Activated naive CD4-positive, alpha-beta T cell treated with anti-CD3 and anti-CD28 coated beads, Interleukin-2, amount 10 ng/mL, durations not matched to agents 5 hours and 36 hours (primary cell): ENCODE measurements around the gene RBM22. TPM values are rescaled to one million over a fixed set of nuclear protein-coding genes. Genes with fewer than 3 reads are reported as not detected.

ENCODE experiments used
- total RNA-seq, 2 experiments: library from RNA; stranded (reverse); gene quantifications; one replicate each; pipeline ENCODE4 v1.2.3, GENCODE V29; 2021

Gene RBM22
- total RNA-seq: 10 to 100 TPM; 59.3 to 62.9 TPM

GRCh38 chr5:150700594-150701377 is at the start of gene RBM22:
TSS of gene RBM22 (minus strand) at chr5:150701062. CDS start at chr5:150700985, 77 bp downstream.

DNA sequence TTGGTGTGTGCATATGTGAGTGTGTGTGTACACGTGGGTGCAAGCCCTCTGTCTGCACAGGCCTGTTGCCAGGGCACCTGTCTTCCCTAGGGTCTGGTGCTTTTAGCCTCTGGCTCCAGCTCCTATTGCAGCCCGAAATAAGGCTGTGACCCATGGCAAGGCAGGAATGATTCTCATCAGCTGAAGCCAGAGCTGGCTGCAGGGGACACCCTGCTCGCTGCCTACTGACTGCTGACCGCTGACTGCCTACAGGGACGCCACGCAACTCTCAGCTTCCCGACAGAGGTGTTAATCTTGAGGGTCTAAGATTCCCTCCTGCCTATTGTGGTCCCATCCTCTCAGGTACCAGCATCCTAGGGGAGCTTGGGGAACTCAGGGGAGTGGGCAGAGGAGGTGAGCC is 39.8 kb downstream of the RBM22 start, which contains the start of gene MYOZ3:
MYOZ3 (plus strand) TSS at position 166 of the 400 bp plus-strand sequence. CDS start 1,691 bp downstream, outside the sequence.

Other genes starting within 250 kb of the RBM22 start
- gene NDST1, start 192.9 kb downstream of the RBM22 start, total RNA-seq: under 1 TPM; 0.39 to 0.93 TPM
- gene SYNPO, start 60.4 kb downstream of the RBM22 start, total RNA-seq: under 1 TPM; 0.05 to 0.25 TPM
- under 1 TPM in 1 of 2 experiments, not detected in 1; 0.20 TPM for gene MYOZ3, start 39.8 kb downstream of the RBM22 start, total RNA-seq
- gene DCTN4, start 58.0 kb upstream of the RBM22 start, total RNA-seq: 10 to 100 TPM; 34.7 to 39.8 TPM
- gene SMIM3, start 77.7 kb upstream of the RBM22 start, total RNA-seq: 10 to 100 TPM; 11.8 to 12.6 TPM
- gene IRGM, start 145.5 kb upstream of the RBM22 start, total RNA-seq: 1 to 10 TPM; 2.2 to 3.1 TPM
- under 1 TPM; 0.79 to 0.93 TPM for gene ZNF300, start 203.9 kb upstream of the RBM22 start, total RNA-seq